Ascending aorta (tissue), 2 donors: ENCODE data around the gene ANGPTL1. TPM values are rescaled to one million over a fixed set of nuclear protein-coding genes. Genes with fewer than 3 reads are reported as not detected.

Experiments used
- DNase-seq, 2 donors: peaks; one replicate each; pipeline ENCODE4 v3.0.0-alpha.2; 2019; ENCODE audit warnings: low spot score in 2 of 2
- H3K27ac ChIP-seq, 2 donors: fragments of 200-600 bp; sonication (generic); one replicate each; pipeline ENCODE4 v1.5.1; 2016 to 2017; ENCODE audit warnings: mild to moderate bottlenecking in 1 of 2
- H3K27me3 ChIP-seq: fragments of 200-600 bp; sonication (generic); one replicate; pipeline ENCODE4 v1.5.1; 2017
- H3K36me3 ChIP-seq, 2 donors: fragments of 200-600 bp; sonication (generic); one replicate each; pipeline ENCODE4 v1.5.1; 2016
- H3K4me1 ChIP-seq, 2 donors: fragments of 200-600 bp; sonication (generic); one replicate each; pipeline ENCODE4 v1.5.1; 2016 to 2017; ENCODE audit warnings: mild to moderate bottlenecking in 1 of 2
- H3K4me3 ChIP-seq, 2 donors: fragments of 200-600 bp; sonication (generic); one replicate each; pipeline ENCODE4 v1.5.1; 2016 to 2017; ENCODE audit warnings: mild to moderate bottlenecking in 1 of 2
- H3K9me3 ChIP-seq, 2 donors: fragments of 200-600 bp; sonication (generic); one replicate each; pipeline ENCODE4 v1.5.1; 2016
- CTCF ChIP-seq, 3 experiments: fragments of 200-600 bp in 2 of 3; fragments of 450-650 bp in 1 of 3; sonication (generic) in 2 of 3; IDR thresholded peaks; one replicate each; pipeline ENCODE4 v1.5.1; 2016 to 2019; ENCODE audit warnings: antibody characterized with exemption in 3 of 3, mild to moderate bottlenecking in 1 of 3, moderate library complexity in 1 of 3
- intact Hi-C: fragments of 100-400 bp; cut with DNase I; formaldehyde crosslinking; loops from one replicate; pipeline ENCODE4 v1.15.1; 2023
- total RNA-seq: library from RNA; depleted of rRNA; stranded (reverse); fragments of >200 nt; gene quantifications from one replicate; pipeline ENCODE4 v1.1.0, GENCODE V29; 2016

Gene ANGPTL1
- total RNA-seq, 1 donor from 2014 or later: 30.8 TPM

GRCh38 chr1:178875936-178876335, 5.1 kb upstream of the ANGPTL1 start:
- no peak for DNase-seq
- H3K36me3 ChIP-seq: no peaks in the 10 kb centered on the region
- no peaks in the 10 kb centered on the region for H3K9me3 ChIP-seq
- no peaks in the 10 kb centered on the region for H3K27me3 ChIP-seq
- H3K27ac ChIP-seq: no peak overlapping the region
- H3K4me3 ChIP-seq: no peak overlapping the region
- no peak for TF ChIP-seq CTCF (IDR thresholded peaks at IDR 0.05)
- peaks cover 0 to 2% of the 10 kb centered on the region in 2 donors for H3K4me1 ChIP-seq
- intact Hi-C loops: no loop called here

GRCh38 chr1:178874966-178875365, 4.1 kb upstream of the ANGPTL1 start:
- intact Hi-C loops: no loop called here
- no peak for TF ChIP-seq CTCF (IDR thresholded peaks at IDR 0.05)
- Histone ChIP-seq H3K4me1 (peaks cover 0 to 2% of the 10 kb centered on the region in 2 donors), H3K9me3 (no peaks in the 10 kb centered on the region), H3K27me3 (no peaks in the 10 kb centered on the region), H3K4me3 (no peak overlapping the region), H3K36me3 (no peaks in the 10 kb centered on the region), H3K27ac (no peak overlapping the region)
- no peak for DNase-seq

GRCh38 chr1:178871551-178872320, 859 bp upstream of the ANGPTL1 start:
- peak overlapping the region; percentile 1 to 55 for H3K27ac ChIP-seq
- DNase-seq: no peak
- H3K4me1 ChIP-seq: peaks cover 0 to 2% of the 10 kb centered on the region in 2 donors
- no peak for TF ChIP-seq CTCF (IDR thresholded peaks at IDR 0.05)
- no peaks in the 10 kb centered on the region for H3K27me3 ChIP-seq
- H3K4me3 ChIP-seq: peak overlapping the region; percentile 44 to 60
- intact Hi-C loops: no loop called here
- no peaks in the 10 kb centered on the region for H3K36me3 ChIP-seq
- H3K9me3 ChIP-seq: no peaks in the 10 kb centered on the region

- peaks cover 0 to 2% of the 10 kb centered on the region in 2 donors for H3K4me1 ChIP-seq
- no peaks in the 10 kb centered on the region for H3K36me3 ChIP-seq
- TF ChIP-seq CTCF (IDR thresholded peaks at IDR 0.05): no peak
- intact Hi-C loops: no loop called here
- H3K27ac ChIP-seq: no peak overlapping the region
- no peak for DNase-seq
- H3K27me3 ChIP-seq: no peaks in the 10 kb centered on the region
- no peaks in the 10 kb centered on the region for H3K9me3 ChIP-seq
- H3K4me3 ChIP-seq: peak overlapping the region; percentile 28 to 60
Observed at GRCh38 chr1:178870221-178870620, 656 bp downstream of the ANGPTL1 start.

GRCh38 chr1:178869119-178869697, 1.7 kb downstream of the ANGPTL1 start:
- DNase-seq: no peak
- Histone ChIP-seq H3K4me1 (peaks cover 0 to 2% of the 10 kb centered on the region in 2 donors), H3K9me3 (no peaks in the 10 kb centered on the region), H3K4me3 (peak overlapping the region; percentile 41 to 60), H3K27me3 (no peaks in the 10 kb centered on the region), H3K27ac (peak overlapping the region in 1 of 2 donors; percentile 53), H3K36me3 (no peaks in the 10 kb centered on the region)
- no peak for TF ChIP-seq CTCF (IDR thresholded peaks at IDR 0.05)
- intact Hi-C loops: loop anchor here (5.0 kb wide), 1 partner anchor 133 kb away; no protein-coding TSS in a partner anchor
